ENCODE results near the gene TBC1D9B. TPM values are rescaled to one million over a fixed set of nuclear protein-coding genes. Genes with fewer than 3 reads are reported as not detected.

The TBC1D9B gene
- total RNA-seq, 4 donors from 2014 or later = 115 to 210 (median 168) TPM

DNA sequence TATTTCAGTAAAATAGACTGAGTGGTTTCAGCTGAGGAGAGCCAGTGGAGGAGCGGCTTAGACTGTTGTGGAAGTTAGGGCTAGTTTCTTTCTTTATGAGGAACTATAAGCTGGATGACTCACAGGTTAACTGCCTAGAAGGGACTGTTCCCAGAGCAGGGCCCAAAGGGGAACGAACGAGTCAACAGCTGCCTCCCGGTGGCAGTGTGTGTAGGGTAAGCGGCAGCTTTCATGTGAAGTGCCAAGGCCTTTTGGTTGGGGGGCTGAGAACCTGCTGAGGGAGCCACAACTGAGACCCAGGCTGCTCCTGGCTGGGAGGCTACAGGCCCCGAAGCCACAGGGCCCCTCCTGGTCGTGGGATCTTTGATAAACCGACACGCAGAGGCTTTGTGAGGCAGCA lies 80.0 kb downstream of the TBC1D9B start:
- H3K9me3 ChIP-seq = no peaks in the 10 kb centered on the region
- no peaks in the 10 kb centered on the region for H3K27me3 ChIP-seq
- H3K27ac ChIP-seq = peak overlapping the region in 2 of 4 donors; percentile 50 to 54
- TF ChIP-seq, protein P1, sequence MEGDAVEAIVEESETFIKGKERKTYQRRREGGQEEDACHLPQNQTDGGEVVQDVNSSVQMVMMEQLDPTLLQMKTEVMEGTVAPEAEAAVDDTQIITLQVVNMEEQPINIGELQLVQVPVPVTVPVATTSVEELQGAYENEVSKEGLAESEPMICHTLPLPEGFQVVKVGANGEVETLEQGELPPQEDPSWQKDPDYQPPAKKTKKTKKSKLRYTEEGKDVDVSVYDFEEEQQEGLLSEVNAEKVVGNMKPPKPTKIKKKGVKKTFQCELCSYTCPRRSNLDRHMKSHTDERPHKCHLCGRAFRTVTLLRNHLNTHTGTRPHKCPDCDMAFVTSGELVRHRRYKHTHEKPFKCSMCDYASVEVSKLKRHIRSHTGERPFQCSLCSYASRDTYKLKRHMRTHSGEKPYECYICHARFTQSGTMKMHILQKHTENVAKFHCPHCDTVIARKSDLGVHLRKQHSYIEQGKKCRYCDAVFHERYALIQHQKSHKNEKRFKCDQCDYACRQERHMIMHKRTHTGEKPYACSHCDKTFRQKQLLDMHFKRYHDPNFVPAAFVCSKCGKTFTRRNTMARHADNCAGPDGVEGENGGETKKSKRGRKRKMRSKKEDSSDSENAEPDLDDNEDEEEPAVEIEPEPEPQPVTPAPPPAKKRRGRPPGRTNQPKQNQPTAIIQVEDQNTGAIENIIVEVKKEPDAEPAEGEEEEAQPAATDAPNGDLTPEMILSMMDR (IDR thresholded peaks at IDR 0.05) = no peak
- TF ChIP-seq EP300 (IDR thresholded peaks at IDR 0.05) = no peak
- TF ChIP-seq POLR2A (IDR thresholded peaks at IDR 0.05) = no peak
- peaks cover 17 to 99% (median 41%) of the 10 kb centered on the region in 3 donors for H3K36me3 ChIP-seq
- H3K4me3 ChIP-seq = no peak overlapping the region
- WGBS, 2 donors = 67 to 70% methylated on average over 9 of the region's 9 CpGs
- DNase-seq (ENCODE audit: low spot score in 2 of 2) = no peak
- peaks cover 0 to 74% (median 24%) of the 10 kb centered on the region in 4 donors for H3K4me1 ChIP-seq

- 77 to 86% methylated on average over 12 to 13 of the region's 13 CpGs for WGBS, 2 donors
- Histone ChIP-seq H3K4me1 (peaks cover 0 to 78% (median 31%) of the 10 kb centered on the region in 4 donors), H3K27me3 (no peaks in the 10 kb centered on the region), H3K9me3 (no peaks in the 10 kb centered on the region), H3K27ac (no peak overlapping the region), H3K36me3 (peaks cover 14 to 82% (median 31%) of the 10 kb centered on the region in 3 donors), H3K4me3 (no peak overlapping the region)
- no peak for TF ChIP-seq POLR2A (IDR thresholded peaks at IDR 0.05)
- TF ChIP-seq EP300 (IDR thresholded peaks at IDR 0.05) = no peak
- TF ChIP-seq, protein P1 (IDR thresholded peaks at IDR 0.05) = no peak
- DNase-seq (ENCODE audit: low spot score in 2 of 2) = no peak
These were observed 82.0 kb downstream of the TBC1D9B start for GRCh38 chr5:179825655-179826182.

GRCh38 chr5:179824745-179825112 lies 83.0 kb downstream of the TBC1D9B start:
- H3K36me3 ChIP-seq = peaks cover 14 to 73% (median 24%) of the 10 kb centered on the region in 3 donors
- DNase-seq (ENCODE audit: low spot score in 2 of 2) = no peak
- no peak for TF ChIP-seq POLR2A (IDR thresholded peaks at IDR 0.05)
- TF ChIP-seq, protein P1 (IDR thresholded peaks at IDR 0.05) = no peak
- no peak for TF ChIP-seq EP300 (IDR thresholded peaks at IDR 0.05)
- H3K9me3 ChIP-seq = no peaks in the 10 kb centered on the region
- WGBS, 2 donors = 82 to 90% methylated on average over 3 of the region's 3 CpGs
- H3K4me1 ChIP-seq = peaks cover 0 to 81% (median 37%) of the 10 kb centered on the region in 4 donors
- H3K27me3 ChIP-seq = no peaks in the 10 kb centered on the region
- H3K4me3 ChIP-seq = no peak overlapping the region
- no peak overlapping the region for H3K27ac ChIP-seq

DNA sequence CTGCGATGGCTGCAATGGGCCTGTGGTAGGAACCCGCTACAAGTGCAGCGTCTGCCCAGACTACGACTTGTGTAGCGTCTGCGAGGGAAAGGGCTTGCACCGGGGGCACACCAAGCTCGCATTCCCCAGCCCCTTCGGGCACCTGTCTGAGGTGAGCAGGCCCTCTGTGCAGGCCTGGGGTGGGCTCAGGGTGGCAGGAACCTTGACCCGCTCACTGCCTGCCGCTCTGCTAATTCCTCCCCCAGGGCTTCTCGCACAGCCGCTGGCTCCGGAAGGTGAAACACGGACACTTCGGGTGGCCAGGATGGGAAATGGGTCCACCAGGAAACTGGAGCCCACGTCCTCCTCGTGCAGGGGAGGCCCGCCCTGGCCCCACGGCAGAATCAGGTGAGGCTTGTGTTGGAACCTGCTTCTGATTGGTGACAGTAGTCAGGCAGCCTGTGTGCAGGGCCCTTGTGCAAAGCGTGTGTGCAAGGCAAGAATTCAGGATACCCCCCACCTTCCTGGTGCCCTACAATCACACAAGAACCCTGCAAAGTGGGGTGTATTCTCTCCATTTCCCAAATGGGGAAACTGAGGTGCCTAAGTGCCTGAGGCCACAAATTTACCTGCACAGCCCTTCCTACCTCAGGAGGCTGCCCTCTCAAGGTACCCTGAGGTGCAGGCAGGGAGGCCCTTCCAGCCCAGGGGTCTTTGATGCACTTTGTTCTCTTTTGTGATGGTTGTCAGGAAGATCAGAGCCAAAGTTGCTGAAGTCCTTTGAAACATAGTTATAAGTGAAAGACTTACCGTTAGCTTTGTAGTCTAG lies 83.6 kb downstream of the TBC1D9B start:
- TF ChIP-seq EP300 (IDR thresholded peaks at IDR 0.05) = no peak
- Histone ChIP-seq H3K4me1 (peaks cover 0 to 81% (median 42%) of the 10 kb centered on the region in 4 donors), H3K36me3 (peaks cover 12 to 67% (median 24%) of the 10 kb centered on the region in 3 donors)

DNA sequence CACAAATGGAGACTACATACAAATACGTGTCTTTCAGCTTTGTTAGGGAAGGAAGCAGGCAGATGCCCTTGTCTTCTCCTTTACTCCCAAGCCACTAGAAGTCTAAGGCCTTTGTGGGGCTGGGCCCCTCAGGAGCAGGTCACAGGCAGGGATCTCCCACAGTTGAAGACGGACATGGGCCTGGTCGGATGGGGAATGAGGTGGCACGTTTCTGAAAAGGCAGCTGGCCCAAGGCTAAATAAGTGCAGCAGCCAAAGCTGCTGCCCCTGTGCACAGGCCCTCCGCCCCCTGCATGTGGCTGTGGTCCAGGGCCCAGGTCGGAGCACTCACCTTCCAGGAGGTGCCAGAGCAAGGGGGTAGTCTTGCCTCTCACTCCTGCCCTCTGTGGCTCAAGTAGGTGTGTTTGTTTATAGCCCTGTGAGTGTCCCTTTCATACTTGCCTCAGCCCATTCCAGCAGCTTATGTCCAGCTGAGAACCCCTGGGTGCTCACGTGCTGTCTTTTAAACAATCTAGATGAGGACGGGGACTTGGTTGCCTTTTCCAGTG lies 85.2 kb downstream of the TBC1D9B start:
- H3K36me3 ChIP-seq = peaks cover 11 to 50% (median 20%) of the 10 kb centered on the region in 3 donors
- no peaks in the 10 kb centered on the region for H3K27me3 ChIP-seq
- peak overlapping the region; percentile 31 to 88 (median 84) for H3K4me3 ChIP-seq
- peak overlapping the region in 3 of 4 donors; percentile 57 to 99 (median 98) for H3K27ac ChIP-seq
- H3K4me1 ChIP-seq = peaks cover 0 to 81% (median 52%) of the 10 kb centered on the region in 4 donors
- H3K9me3 ChIP-seq = no peaks in the 10 kb centered on the region
- DNase-seq (ENCODE audit: low spot score in 2 of 2) = no peak
- TF ChIP-seq EP300 (IDR thresholded peaks at IDR 0.05) (no peak), POLR2A (IDR thresholded peaks at IDR 0.05) (no peak)
- TF ChIP-seq, protein P1 (IDR thresholded peaks at IDR 0.05) = no peak
- WGBS, 2 donors = 47 to 55% methylated on average over 7 to 8 of the region's 8 CpGs

More for the DNA sequence above, 83.6 kb downstream of the TBC1D9B start:
- H3K4me3 ChIP-seq = peak overlapping the region in 1 of 4 donors; percentile 80
- 89 to 90% methylated on average over 10 to 20 of the region's 22 CpGs for WGBS, 2 donors
- H3K9me3 ChIP-seq = no peaks in the 10 kb centered on the region
- DNase-seq (ENCODE audit: low spot score in 2 of 2) = no peak
- H3K27ac ChIP-seq = no peak overlapping the region
- H3K27me3 ChIP-seq = no peaks in the 10 kb centered on the region
